Measurements from ENCODE around the gene PDSS1.

Gene PDSS1

DNA sequence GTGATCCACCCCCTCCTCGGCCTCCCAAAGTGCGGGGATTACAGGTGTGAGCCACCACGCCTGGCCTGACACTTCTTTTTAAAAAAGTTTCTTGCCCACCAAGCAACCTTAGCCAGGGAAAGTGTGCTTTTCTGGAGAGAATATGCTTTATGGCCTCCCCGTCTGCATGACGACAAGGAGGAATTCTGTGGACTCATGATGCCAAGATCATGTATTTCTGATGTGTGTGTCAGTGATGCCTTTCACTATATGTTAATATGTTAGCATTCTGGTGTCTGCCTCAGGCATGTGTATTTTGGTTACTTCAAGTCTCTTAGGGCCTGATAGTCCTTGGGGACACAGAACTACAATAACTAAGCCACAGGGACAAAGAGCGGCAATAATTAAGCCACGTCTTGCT lies 2.1 kb downstream of the PDSS1 start:
- no peak for DNase-seq

GRCh38 chr10:26700884-26701630 lies 3.6 kb downstream of the PDSS1 start:
- DNase-seq: no peak

GRCh38 chr10:26703096-26703495 lies 5.6 kb downstream of the PDSS1 start:
- DNase-seq: no peak

- no peak for DNase-seq
Measured at GRCh38 chr10:26703974-26704373, 6.5 kb downstream of the PDSS1 start.

- no peak for DNase-seq
Measured at GRCh38 chr10:26706206-26706605, 8.7 kb downstream of the PDSS1 start.

GRCh38 chr10:26706936-26707335 lies 9.4 kb downstream of the PDSS1 start:
- no peak for DNase-seq

- no peak for DNase-seq
Measured at GRCh38 chr10:26711324-26711723, 13.8 kb downstream of the PDSS1 start.

GRCh38 chr10:26714415-26715136 lies 17.1 kb downstream of the PDSS1 start:
- no peak for DNase-seq

- no peak for DNase-seq
Measured at GRCh38 chr10:26715137-26715487, 17.6 kb downstream of the PDSS1 start.

- DNase-seq: no peak
Measured at GRCh38 chr10:26717476-26717875, 20.0 kb downstream of the PDSS1 start.

DNA sequence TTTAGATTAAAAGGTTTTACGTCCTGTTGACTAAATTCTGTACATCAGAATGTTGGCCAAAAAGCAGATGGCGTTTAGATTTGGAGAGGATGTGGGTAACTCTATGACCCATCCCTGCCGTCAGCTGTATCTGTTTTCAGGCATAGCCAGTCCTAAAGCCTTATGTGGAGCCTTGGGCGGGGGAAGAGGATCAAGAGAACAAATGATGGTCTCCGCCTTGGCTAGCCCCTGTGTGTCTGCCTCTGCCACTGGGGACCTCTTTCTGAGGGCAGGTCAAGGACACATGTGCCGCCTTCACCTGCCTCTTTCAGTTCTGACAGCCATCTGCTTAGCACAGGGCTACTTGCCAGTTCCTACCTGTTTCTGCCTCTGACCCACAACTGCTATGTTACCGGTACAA lies 24.1 kb downstream of the PDSS1 start:
- no peak for DNase-seq

DNA sequence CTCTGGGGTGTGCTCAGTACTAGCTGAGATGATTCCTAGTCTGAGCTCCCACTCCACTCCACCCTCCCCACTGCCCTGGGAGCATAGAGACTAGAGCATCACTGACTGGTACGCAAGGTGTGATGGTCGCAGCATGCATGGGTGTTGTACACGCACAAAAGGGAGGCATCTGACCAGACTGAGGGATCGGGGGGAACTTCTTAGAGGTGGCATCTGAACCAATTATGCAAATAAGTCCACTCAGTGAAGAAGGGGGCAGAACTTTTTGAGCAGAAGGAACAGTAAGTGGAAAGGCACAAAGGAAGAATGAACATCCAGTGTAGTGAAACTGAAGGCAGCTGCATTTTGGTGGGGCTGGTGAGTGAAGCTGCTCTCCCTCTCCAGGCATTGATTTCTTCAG lies 25.5 kb downstream of the PDSS1 start:
- no peak for DNase-seq

DNA sequence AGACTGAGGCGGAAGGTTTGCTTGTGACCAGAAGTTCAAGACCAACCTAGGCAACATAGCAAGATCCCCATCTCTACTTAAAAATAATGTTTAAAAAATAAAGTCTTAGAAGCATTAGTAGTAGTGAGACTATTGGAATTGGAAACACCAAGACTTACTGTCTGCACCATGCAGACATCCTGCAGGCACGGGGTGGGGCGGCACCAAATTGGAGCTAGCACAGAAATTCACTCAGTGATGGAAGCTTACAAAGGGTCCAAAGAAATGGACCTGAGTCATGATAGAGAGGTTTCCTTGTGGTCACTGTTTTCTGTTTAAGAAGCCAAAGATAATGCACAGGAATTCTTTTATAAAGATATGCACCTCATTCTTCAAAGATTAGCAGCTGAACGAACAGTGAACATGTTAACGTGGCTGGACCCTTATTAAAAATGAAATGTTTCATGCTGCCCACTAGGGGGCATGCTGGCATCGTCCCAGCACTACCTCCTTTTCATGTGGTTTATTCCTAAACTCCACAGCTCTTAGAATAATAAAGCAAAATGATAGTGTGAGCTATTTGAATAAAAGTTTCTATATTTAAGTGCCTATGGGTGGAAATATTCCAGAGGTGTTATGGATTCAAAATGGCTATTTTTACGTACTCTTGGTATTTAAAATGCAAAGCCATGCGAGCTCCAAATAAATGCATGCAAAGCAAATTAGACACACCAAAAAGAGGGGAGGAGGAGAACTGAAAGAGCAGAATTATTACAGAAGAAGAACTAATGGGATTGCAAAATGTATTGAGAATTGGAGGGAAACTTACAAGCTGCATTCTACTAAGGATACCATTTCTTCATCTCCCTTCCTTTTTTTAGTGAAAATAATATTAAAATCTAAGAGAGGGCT lies 28.6 kb downstream of the PDSS1 start:
- DNase-seq: peak in 1 of 2 donors; percentile 31

GRCh38 chr10:26727005-26727404 lies 29.5 kb downstream of the PDSS1 start:
- no peak for DNase-seq

DNA sequence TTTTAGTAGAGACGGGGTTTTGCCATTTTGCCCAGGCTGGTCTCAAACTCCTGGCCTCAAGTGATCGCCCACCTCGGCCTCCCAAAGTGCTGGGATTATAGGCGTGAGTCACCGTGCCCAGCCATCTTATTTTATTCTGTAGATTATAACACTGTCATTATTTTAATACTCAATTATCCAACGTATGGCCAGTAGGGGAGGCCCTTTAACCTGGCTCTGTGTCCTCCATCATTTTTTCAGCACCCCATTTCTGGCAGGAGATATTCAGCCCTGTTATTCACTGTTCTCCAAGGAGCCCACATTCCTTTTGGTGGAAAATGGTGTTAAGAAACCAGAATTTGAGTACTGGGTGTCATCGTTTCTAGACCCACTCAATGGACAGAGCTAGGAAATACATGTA lies 31.5 kb downstream of the PDSS1 start:
- no peak for DNase-seq

- DNase-seq: no peak
Measured at GRCh38 chr10:26729395-26729794, 31.9 kb downstream of the PDSS1 start.

GRCh38 chr10:26730552-26730951 lies 33.1 kb downstream of the PDSS1 start:
- DNase-seq: no peak

DNA sequence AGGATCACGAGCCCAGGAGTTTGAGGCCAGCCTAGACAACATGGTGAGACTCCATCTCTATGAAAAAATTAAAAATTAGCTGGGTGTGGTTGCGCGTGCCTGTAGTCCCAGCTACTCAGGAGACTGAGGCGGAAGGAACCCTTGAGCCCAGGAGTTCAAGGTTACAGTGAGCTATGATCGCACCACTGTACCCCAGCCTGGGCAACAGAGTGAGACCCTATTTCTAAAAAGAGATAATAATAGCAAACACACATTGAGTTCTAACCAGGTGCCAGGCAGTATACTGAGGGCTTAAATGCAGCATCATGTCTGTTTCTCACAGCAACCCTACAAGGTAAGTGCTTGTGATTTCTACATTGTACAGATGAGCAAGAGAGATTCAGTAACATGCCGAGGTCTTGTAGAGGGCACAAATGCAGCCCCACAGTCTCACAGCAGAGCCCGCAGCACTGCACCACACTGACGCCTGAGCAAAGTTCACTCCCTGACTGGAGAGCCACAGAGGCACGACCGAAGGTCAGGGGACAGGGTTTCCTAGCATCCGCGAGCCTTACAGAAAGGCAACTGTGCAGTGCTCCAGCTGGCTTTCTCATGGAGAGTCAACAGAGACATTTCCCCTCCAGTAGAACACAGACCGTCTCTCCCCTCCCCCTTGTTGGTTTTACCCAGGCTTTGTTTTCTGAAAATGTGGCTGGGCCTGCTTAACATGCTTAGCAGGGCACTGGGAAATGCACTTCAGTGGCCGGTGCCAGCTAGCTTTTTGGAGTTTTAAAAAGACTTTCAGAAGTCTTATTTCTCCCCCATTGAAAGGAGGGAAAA lies 36.5 kb downstream of the PDSS1 start:
- no peak for DNase-seq

DNA sequence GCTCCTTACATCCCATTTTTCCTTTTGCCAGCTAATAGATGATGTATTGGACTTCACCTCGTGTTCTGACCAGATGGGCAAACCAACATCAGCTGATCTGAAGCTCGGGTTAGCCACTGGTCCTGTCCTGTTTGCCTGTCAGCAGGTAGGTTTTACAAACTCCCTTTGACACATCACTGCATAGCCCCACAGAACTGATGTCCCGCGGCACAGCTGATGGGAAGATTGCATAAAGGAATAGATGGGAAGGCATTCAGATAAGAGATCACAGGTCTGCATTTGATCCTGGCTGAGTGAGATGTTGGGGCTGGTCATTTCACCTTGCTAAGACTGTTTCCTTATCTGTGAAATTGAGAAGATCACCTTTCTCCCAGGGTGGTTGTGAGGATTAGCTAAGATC lies 37.9 kb downstream of the PDSS1 start:
- no peak for DNase-seq

DNA sequence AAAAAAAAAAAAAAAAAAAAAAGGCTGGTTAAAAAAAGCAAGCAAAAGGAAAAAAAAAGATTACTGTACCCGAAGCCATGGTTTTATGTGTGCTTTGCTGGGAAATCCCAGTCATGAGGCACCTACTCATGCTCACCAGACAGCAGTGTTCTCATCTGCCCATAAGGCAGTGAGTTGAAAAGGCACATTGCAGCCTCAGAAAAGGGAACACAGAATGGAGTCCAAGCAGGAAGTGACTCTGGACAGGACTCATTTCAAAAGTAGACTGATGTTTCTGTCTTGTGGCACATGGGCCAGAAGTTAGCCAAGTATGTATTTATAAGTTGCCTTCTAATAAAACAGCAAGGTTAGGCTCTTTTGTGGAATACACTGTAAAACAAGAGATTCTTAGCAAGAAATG lies 40.2 kb downstream of the PDSS1 start:
- peak; percentile 19 to 25 for DNase-seq

GRCh38 chr10:26738301-26738911 lies 40.9 kb downstream of the PDSS1 start:
- no peak for DNase-seq

GRCh38 chr10:26739071-26739631 lies 41.6 kb downstream of the PDSS1 start:
- DNase-seq: no peak
